ENCODE measurements around the gene NFIX. TPM values are rescaled to one million over a fixed set of nuclear protein-coding genes. Genes with fewer than 3 reads are reported as not detected.

The NFIX gene
- total RNA-seq, 1 donor from 2014 or later = 8.4 TPM

- Mint-ChIP-seq H3K36me3 (ENCODE audit: low read depth, unreplicated experiment) (peaks cover 11% of the 10 kb centered on the region), H3K27ac (ENCODE audit: unreplicated experiment) (no peak overlapping the region), H3K4me3 (ENCODE audit: unreplicated experiment) (no peak overlapping the region), H3K9me3 (ENCODE audit: unreplicated experiment) (peaks cover 8% of the 10 kb centered on the region), H3K27me3 (ENCODE audit: low read depth, unreplicated experiment) (peaks cover 79% of the 10 kb centered on the region), H3K4me1 (ENCODE audit: low read depth, unreplicated experiment) (no peaks in the 10 kb centered on the region)
- no peak overlapping the region for H3K4me3 ChIP-seq (ENCODE audit: insufficient read depth, low read depth, low read length)
- H3K9ac ChIP-seq (ENCODE audit: low read length) = peak overlapping the region; percentile 64
- peaks cover 98% of the 10 kb centered on the region for H3K79me2 ChIP-seq (ENCODE audit: insufficient read depth, low read length)
- H2AFZ ChIP-seq (ENCODE audit: low read depth, low read length) = no peak overlapping the region
- H3K9me3 ChIP-seq (ENCODE audit: insufficient read depth, low read depth, low read length) = no peaks in the 10 kb centered on the region
- H4K20me1 ChIP-seq (ENCODE audit: insufficient read depth, low read length) = peaks cover 88% of the 10 kb centered on the region
- H3K4me2 ChIP-seq (ENCODE audit: low read length) = peak overlapping the region; percentile 74
- FAIRE-seq (no peak), DNase-seq (ENCODE audit: low read depth) (peak; percentile 72)
- H3K27ac ChIP-seq (ENCODE audit: low read depth, low read length) = peak overlapping the region; percentile 38
- H3K36me3 ChIP-seq (ENCODE audit: insufficient read depth, low read length) = peaks cover 5% of the 10 kb centered on the region
- H3K27me3 ChIP-seq (ENCODE audit: insufficient read depth, low read length) = no peaks in the 10 kb centered on the region
- TF ChIP-seq CTCF (IDR thresholded peaks at IDR 0.05; ENCODE audit: insufficient read depth, low read depth, low read length) (no peak), EZH2 (IDR thresholded peaks at IDR 0.05; ENCODE audit: insufficient read depth, low read length) (no peak)
- H3K4me1 ChIP-seq (ENCODE audit: insufficient read depth, low read length) = peaks cover 21% of the 10 kb centered on the region
Observed at GRCh38 chr19:13002166-13002898, 7.1 kb downstream of the NFIX start.

DNA sequence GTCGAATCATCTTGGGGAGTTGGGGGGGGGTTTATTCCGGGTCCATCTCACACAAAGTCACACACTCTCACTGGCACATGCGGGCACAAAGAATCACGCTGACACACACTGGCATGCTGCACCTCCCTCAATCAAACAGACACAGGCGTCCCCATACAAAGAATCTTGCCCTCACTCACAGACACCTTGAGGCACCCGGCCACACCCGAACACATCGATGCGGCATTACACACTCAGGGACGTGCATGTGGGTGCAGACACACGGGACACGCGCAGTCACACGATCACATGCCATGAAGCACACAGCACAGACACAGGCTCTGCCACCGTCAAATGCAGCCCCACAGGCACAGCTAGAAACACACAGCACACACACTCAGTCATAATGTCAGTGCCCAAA is 7.8 kb downstream of the NFIX start:
- Histone ChIP-seq H3K9me3 (ENCODE audit: insufficient read depth, low read depth, low read length) (no peaks in the 10 kb centered on the region), H3K79me2 (ENCODE audit: insufficient read depth, low read length) (peaks cover 98% of the 10 kb centered on the region), H4K20me1 (ENCODE audit: insufficient read depth, low read length) (peaks cover 87% of the 10 kb centered on the region), H3K4me2 (ENCODE audit: low read length) (no peak overlapping the region), H3K27me3 (ENCODE audit: insufficient read depth, low read length) (no peaks in the 10 kb centered on the region), H3K4me1 (ENCODE audit: insufficient read depth, low read length) (peaks cover 14% of the 10 kb centered on the region), H2AFZ (ENCODE audit: low read depth, low read length) (no peak overlapping the region), H3K4me3 (ENCODE audit: insufficient read depth, low read depth, low read length) (no peak overlapping the region), H3K9ac (ENCODE audit: low read length) (no peak overlapping the region), H3K36me3 (ENCODE audit: insufficient read depth, low read length) (peaks cover 5% of the 10 kb centered on the region), H3K27ac (ENCODE audit: low read depth, low read length) (no peak overlapping the region)
- TF ChIP-seq EZH2 (IDR thresholded peaks at IDR 0.05; ENCODE audit: insufficient read depth, low read length) (no peak), CTCF (IDR thresholded peaks at IDR 0.05; ENCODE audit: insufficient read depth, low read depth, low read length) (no peak)
- Mint-ChIP-seq H3K4me1 (ENCODE audit: low read depth, unreplicated experiment) (no peaks in the 10 kb centered on the region), H3K9me3 (ENCODE audit: unreplicated experiment) (peaks cover 8% of the 10 kb centered on the region), H3K27ac (ENCODE audit: unreplicated experiment) (peak overlapping the region; percentile 63), H3K36me3 (ENCODE audit: low read depth, unreplicated experiment) (peaks cover 8% of the 10 kb centered on the region), H3K27me3 (ENCODE audit: low read depth, unreplicated experiment) (peaks cover 78% of the 10 kb centered on the region), H3K4me3 (ENCODE audit: unreplicated experiment) (no peak overlapping the region)
- no peak for DNase-seq (ENCODE audit: low read depth)
- no peak for FAIRE-seq

DNA sequence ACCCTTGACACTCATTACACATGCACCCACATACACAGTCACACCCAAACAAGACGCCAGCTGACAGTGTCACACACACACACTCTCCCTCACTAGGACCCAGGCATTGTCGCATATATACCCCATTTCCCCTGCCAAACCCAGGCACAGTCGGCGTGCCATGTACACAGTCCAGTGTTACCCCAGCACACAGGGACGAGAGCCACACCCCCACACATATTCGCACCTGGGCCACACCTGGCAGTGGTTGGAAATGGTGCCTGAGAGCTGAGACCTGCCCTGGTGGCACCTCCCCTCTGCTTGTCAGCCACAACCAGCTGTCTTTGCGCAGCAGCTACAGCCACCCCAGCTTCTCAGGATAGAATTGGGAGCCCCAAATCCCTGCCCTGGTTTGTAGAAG is 9.0 kb downstream of the NFIX start:
- peaks cover 99% of the 10 kb centered on the region for H3K79me2 ChIP-seq (ENCODE audit: insufficient read depth, low read length)
- peaks cover 15% of the 10 kb centered on the region for H3K4me1 ChIP-seq (ENCODE audit: insufficient read depth, low read length)
- no peaks in the 10 kb centered on the region for H3K27me3 ChIP-seq (ENCODE audit: insufficient read depth, low read length)
- no peaks in the 10 kb centered on the region for H3K36me3 ChIP-seq (ENCODE audit: insufficient read depth, low read length)
- TF ChIP-seq CTCF (IDR thresholded peaks at IDR 0.05; ENCODE audit: insufficient read depth, low read depth, low read length) (no peak), EZH2 (IDR thresholded peaks at IDR 0.05; ENCODE audit: insufficient read depth, low read length) (no peak)
- H3K4me2 ChIP-seq (ENCODE audit: low read length) = no peak overlapping the region
- H3K27ac ChIP-seq (ENCODE audit: low read depth, low read length) = no peak overlapping the region
- peaks cover 91% of the 10 kb centered on the region for H4K20me1 ChIP-seq (ENCODE audit: insufficient read depth, low read length)
- Mint-ChIP-seq H3K36me3 (ENCODE audit: low read depth, unreplicated experiment) (peaks cover 7% of the 10 kb centered on the region), H3K4me3 (ENCODE audit: unreplicated experiment) (no peak overlapping the region), H3K27ac (ENCODE audit: unreplicated experiment) (no peak overlapping the region), H3K4me1 (ENCODE audit: low read depth, unreplicated experiment) (no peaks in the 10 kb centered on the region), H3K9me3 (ENCODE audit: unreplicated experiment) (peaks cover 5% of the 10 kb centered on the region), H3K27me3 (ENCODE audit: low read depth, unreplicated experiment) (peaks cover 80% of the 10 kb centered on the region)
- H2AFZ ChIP-seq (ENCODE audit: low read depth, low read length) = no peak overlapping the region
- no peak overlapping the region for H3K4me3 ChIP-seq (ENCODE audit: insufficient read depth, low read depth, low read length)
- FAIRE-seq (no peak), DNase-seq (ENCODE audit: low read depth) (no peak)
- no peak overlapping the region for H3K9ac ChIP-seq (ENCODE audit: low read length)
- no peaks in the 10 kb centered on the region for H3K9me3 ChIP-seq (ENCODE audit: insufficient read depth, low read depth, low read length)

All from astrocyte (in vitro differentiated cells and primary cell).